Measurements from ENCODE around the gene SPINK6. TPM values are rescaled to one million over a fixed set of nuclear protein-coding genes. Genes with fewer than 3 reads are reported as not detected.

SPINK6 gene
- total RNA-seq, 1 donor from 2014 or later: not detected

GRCh38 chr5:148238418-148238794 is 35.6 kb downstream of the SPINK6 start, which contains the start of gene MARCOL:
Gene MARCOL (plus strand): TSS chr5:148238525. CDS start chr5:148238598, 73 bp downstream.
- no peaks in the 10 kb centered on the region for H3K4me1 ChIP-seq
- H3K9me3 ChIP-seq: no peaks in the 10 kb centered on the region
- no peak for DNase-seq (ENCODE audit: low spot score in 2 of 2)
- no peak for TF ChIP-seq CTCF (IDR thresholded peaks at IDR 0.05)
- no peaks in the 10 kb centered on the region for H3K36me3 ChIP-seq
- intact Hi-C loops (cut with DNase I): no loop called here
- H3K27me3 ChIP-seq: no peaks in the 10 kb centered on the region
- no peak within 1 kb of the TSS for H3K27ac ChIP-seq
- H3K4me3 ChIP-seq: no peak within 1 kb of the TSS

DNA sequence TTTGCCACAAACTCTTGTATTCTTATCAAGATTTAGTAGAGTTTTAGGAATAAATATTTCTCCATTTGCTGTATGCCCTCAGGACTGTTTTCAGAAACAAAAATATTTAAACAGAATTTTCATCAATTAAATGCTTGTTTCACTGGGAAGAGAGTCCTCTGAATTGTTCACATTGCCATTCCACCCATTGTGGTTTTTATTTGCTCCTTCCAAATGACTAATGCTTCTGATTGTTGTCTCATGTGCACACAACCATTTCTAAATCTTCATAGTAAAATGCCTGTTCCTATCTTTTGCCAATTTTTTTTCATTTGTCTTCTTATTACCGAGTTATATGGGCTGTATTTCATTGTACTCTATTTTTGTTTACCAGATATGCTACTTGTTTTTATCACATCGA is 46.1 kb downstream of the SPINK6 start:
- intact Hi-C loops (cut with DNase I): no loop called here
- H3K9me3 ChIP-seq: peaks cover 0 to 4% of the 10 kb centered on the region in 2 donors
- H3K36me3 ChIP-seq: no peaks in the 10 kb centered on the region
- no peak for TF ChIP-seq CTCF (IDR thresholded peaks at IDR 0.05)
- H3K4me1 ChIP-seq: no peaks in the 10 kb centered on the region
- no peak overlapping the region for H3K27ac ChIP-seq
- H3K4me3 ChIP-seq: no peak overlapping the region
- no peaks in the 10 kb centered on the region for H3K27me3 ChIP-seq
- no peak for DNase-seq (ENCODE audit: low spot score in 2 of 2)

GRCh38 chr5:148255456-148255855 is 52.6 kb downstream of the SPINK6 start:
- Histone ChIP-seq H3K4me1 (no peaks in the 10 kb centered on the region), H3K27me3 (no peaks in the 10 kb centered on the region), H3K27ac (no peak overlapping the region), H3K4me3 (no peak overlapping the region), H3K36me3 (no peaks in the 10 kb centered on the region), H3K9me3 (peaks cover 0 to 28% of the 10 kb centered on the region in 2 donors)
- intact Hi-C loops (cut with DNase I): no loop called here
- DNase-seq (ENCODE audit: low spot score in 2 of 2): no peak
- TF ChIP-seq CTCF (IDR thresholded peaks at IDR 0.05): no peak

GRCh38 chr5:148259288-148259687 is 56.4 kb downstream of the SPINK6 start:
- H3K9me3 ChIP-seq: peaks cover 0 to 28% of the 10 kb centered on the region in 2 donors
- H3K27me3 ChIP-seq: no peaks in the 10 kb centered on the region
- H3K4me1 ChIP-seq: no peaks in the 10 kb centered on the region
- H3K36me3 ChIP-seq: no peaks in the 10 kb centered on the region
- intact Hi-C loops (cut with DNase I): no loop called here
- DNase-seq (ENCODE audit: low spot score in 2 of 2): no peak
- no peak for TF ChIP-seq CTCF (IDR thresholded peaks at IDR 0.05)
- no peak overlapping the region for H3K4me3 ChIP-seq
- no peak overlapping the region for H3K27ac ChIP-seq

DNA sequence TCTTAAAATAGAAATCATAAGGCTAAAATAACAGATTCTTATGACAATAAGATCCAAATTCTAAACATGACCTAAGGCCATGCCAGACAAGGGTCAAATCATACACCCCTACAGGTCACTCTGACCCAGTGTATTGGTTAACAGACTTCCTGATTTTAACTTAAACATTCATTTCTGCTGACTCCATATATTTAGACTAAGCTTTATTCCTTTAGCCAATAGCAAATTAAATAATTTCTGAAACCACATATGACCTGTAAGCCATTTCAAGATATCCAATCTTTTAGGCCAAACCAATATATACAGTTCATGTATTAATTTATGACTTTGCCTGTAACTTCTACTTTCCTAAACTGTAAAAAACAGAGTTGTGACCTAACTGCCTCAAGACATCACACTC is 58.4 kb downstream of the SPINK6 start:
- no peaks in the 10 kb centered on the region for H3K27me3 ChIP-seq
- H3K4me1 ChIP-seq: no peaks in the 10 kb centered on the region
- no peak overlapping the region for H3K4me3 ChIP-seq
- H3K36me3 ChIP-seq: no peaks in the 10 kb centered on the region
- no peak for DNase-seq (ENCODE audit: low spot score in 2 of 2)
- peaks cover 0 to 20% of the 10 kb centered on the region in 2 donors for H3K9me3 ChIP-seq
- TF ChIP-seq CTCF (IDR thresholded peaks at IDR 0.05): no peak
- H3K27ac ChIP-seq: no peak overlapping the region
- intact Hi-C loops (cut with DNase I): no loop called here

Other genes starting within 250 kb of the SPINK6 start
- gene SPINK5, start 139.1 kb upstream of the SPINK6 start, total RNA-seq: not detected
- gene SPINK14, start 34.5 kb upstream of the SPINK6 start, total RNA-seq: not detected
- not detected for gene MARCOL, start 35.5 kb downstream of the SPINK6 start, total RNA-seq
- gene SPINK13, start 65.8 kb downstream of the SPINK6 start, total RNA-seq: not detected
- not detected for gene SPINK7, start 109.4 kb downstream of the SPINK6 start, total RNA-seq
- gene SPINK9, start 132.5 kb downstream of the SPINK6 start, total RNA-seq: not detected
- 12.1 TPM for gene FBXO38, start 180.9 kb downstream of the SPINK6 start, total RNA-seq

Measured in ascending aorta (tissue), 2 donors.